Endothelial cell of umbilical vein (primary cell): ENCODE results near the gene KCNMA1. TPM values are rescaled to one million over a fixed set of nuclear protein-coding genes. Genes with fewer than 3 reads are reported as not detected.

Experiments
- BruUV-seq: library from RNA; stranded (reverse); fragments of 400-500 nt; replicated peaks from 2 replicates; lab custom pipeline; 2021; lab: Mats Ljungman, UMichigan
- CTCF ChIA-PET: fragments of 300-600, 350-600 bp; sonication (Branson Sonifier 250); formaldehyde crosslinking; loops from one replicate; lab custom pipeline; 2021; ENCODE audit warnings: antibody characterized with exemption, inconsistent platforms; lab: Charles Lee
- POLR2A ChIA-PET: fragments of 300-600, 350-600 bp; sonication (Branson Sonifier 250); formaldehyde crosslinking; loops from one replicate; lab custom pipeline; 2021; ENCODE audit warnings: antibody characterized with exemption, inconsistent platforms; lab: Charles Lee
- DNase-seq: peaks from one replicate; pipeline ENCODE4 v3.0.0-alpha.2; 2011; ENCODE audit warnings: low read depth, low spot score
- FAIRE-seq: peaks from 2 replicates; lab custom pipeline; 2011; peaks lifted over from hg19 to GRCh38; lab: Jason Lieb, UNC
- H2AFZ ChIP-seq: 2 replicates; pipeline ENCODE4 v1.6.0; 2012; ENCODE audit warnings: low read depth, low read length, control low read depth, inconsistent platforms
- H3K27ac ChIP-seq: 2 replicates; pipeline ENCODE4 v1.5.1; 2011; ENCODE audit warnings: low read depth, mild to moderate bottlenecking, control low read depth, low read length, moderate library complexity; ENCODE audit not compliant: insufficient read depth
- H3K27me3 ChIP-seq, 2 experiments: 2 replicates each; pipeline versions ENCODE4 v1.6.0 to v1.6.1; 2011; ENCODE audit warnings: low read length in 2 of 2, mixed read lengths in 1 of 2; ENCODE audit not compliant: control insufficient read depth in 2 of 2, insufficient read depth in 2 of 2
- H3K36me3 ChIP-seq, 2 experiments: 2 replicates in 1 of 2; 3 replicates in 1 of 2; pipeline ENCODE4 v1.5.1; 2011; ENCODE audit warnings: low read length in 2 of 2, mild to moderate bottlenecking in 1 of 2, moderate library complexity in 1 of 2; ENCODE audit not compliant: control insufficient read depth in 2 of 2, insufficient read depth in 2 of 2; ENCODE audit errors: extremely low read depth in 1 of 2
- H3K4me1 ChIP-seq: 3 replicates; pipeline ENCODE4 v1.5.1; 2011; ENCODE audit warnings: mild to moderate bottlenecking, low read length; ENCODE audit not compliant: control insufficient read depth, insufficient read depth; ENCODE audit errors: extremely low read depth
- H3K4me2 ChIP-seq: 2 replicates; pipeline ENCODE4 v1.6.1; 2011; ENCODE audit warnings: low read length, control low read depth, mixed read lengths; ENCODE audit not compliant: insufficient read depth
- H3K4me3 ChIP-seq, 3 experiments: fragments of 200-600 bp in 1 of 3; sonication (generic), shearing (Covaris generic) in 1 of 3; replicated peaks in 1 of 3; 2 replicates each; pipeline ENCODE4 v1.5.1; 2011 to 2016; ENCODE audit warnings: control low read depth in 3 of 3, low read length in 3 of 3, mild to moderate bottlenecking in 2 of 3, inconsistent platforms in 1 of 3, low read depth in 1 of 3, moderate library complexity in 1 of 3; ENCODE audit not compliant: insufficient read depth in 1 of 3
- H3K79me2 ChIP-seq: 2 replicates; pipeline ENCODE4 v1.6.0; 2012; ENCODE audit warnings: low read length, inconsistent platforms; ENCODE audit not compliant: control insufficient read depth, insufficient read depth
- H3K9ac ChIP-seq: replicated peaks from 2 replicates; pipeline ENCODE3; 2011; ENCODE audit warnings: low read length, control low read depth; ENCODE audit not compliant: insufficient read depth; ENCODE audit errors: extremely low read depth
- H3K9me1 ChIP-seq: replicated peaks from 3 replicates; pipeline ENCODE4 v1.6.0; 2011; ENCODE audit warnings: mild to moderate bottlenecking, low read length; ENCODE audit not compliant: control insufficient read depth, insufficient read depth; ENCODE audit errors: extremely low read depth
- H3K9me3 ChIP-seq: replicated peaks from 2 replicates; pipeline ENCODE4 v1.5.1; 2012; ENCODE audit warnings: low read length, inconsistent platforms; ENCODE audit not compliant: control insufficient read depth, insufficient read depth
- H4K20me1 ChIP-seq: replicated peaks from 2 replicates; pipeline ENCODE3; 2011; ENCODE audit warnings: mild to moderate bottlenecking, low read length; ENCODE audit not compliant: control insufficient read depth, insufficient read depth; ENCODE audit errors: extremely low read depth
- CTCF ChIP-seq, 2 donors: IDR thresholded peaks; 1 replicate in 1 of 2; 2 replicates in 1 of 2; pipeline ENCODE4 v1.5.1; 2011; ENCODE audit warnings: low read length in 2 of 2, mild to moderate bottlenecking in 2 of 2, moderate library complexity in 2 of 2, control low read depth in 1 of 2, inconsistent platforms in 1 of 2, low read depth in 1 of 2; ENCODE audit not compliant: insufficient read depth in 1 of 2; ENCODE audit errors: extremely low read depth in 1 of 2
- EZH2 ChIP-seq: IDR thresholded peaks from 2 replicates; pipeline ENCODE4 v1.6.1; 2012; ENCODE audit warnings: borderline replicate concordance, low read depth, mild to moderate bottlenecking, moderate library complexity, low read length, inconsistent platforms; ENCODE audit not compliant: severe bottlenecking
- FOS ChIP-seq: IDR thresholded peaks from 2 replicates; pipeline ENCODE4 v1.6.1; 2011; ENCODE audit warnings: mild to moderate bottlenecking, low read length, moderate library complexity, borderline replicate concordance; ENCODE audit not compliant: insufficient read depth
- GATA2 ChIP-seq: IDR thresholded peaks from 2 replicates; pipeline ENCODE4 v1.7.0; 2011; ENCODE audit warnings: low read depth, mild to moderate bottlenecking, moderate library complexity, mixed read lengths, low read length; ENCODE audit not compliant: insufficient read length, insufficient read depth
- JUN ChIP-seq: IDR thresholded peaks from 2 replicates; pipeline ENCODE4 v1.6.1; 2011; ENCODE audit warnings: borderline replicate concordance, low read depth; ENCODE audit not compliant: insufficient read length, insufficient read depth
- MAX ChIP-seq: IDR thresholded peaks from 2 replicates; pipeline ENCODE4 v1.6.1; 2011; ENCODE audit not compliant: insufficient read depth, insufficient read length
- MYC ChIP-seq: IDR thresholded peaks from one replicate; pipeline ENCODE4 v1.6.1; 2011; ENCODE audit warnings: mild to moderate bottlenecking, low read depth, low read length
- POLR2A ChIP-seq: IDR thresholded peaks from 2 replicates; pipeline ENCODE4 v1.6.1; 2012; ENCODE audit warnings: low read depth, mild to moderate bottlenecking, control low read depth, low read length
- POLR2AphosphoS5 ChIP-seq: IDR thresholded peaks from 2 replicates; pipeline ENCODE4 v1.6.1; 2012; ENCODE audit warnings: low read depth, mild to moderate bottlenecking, control low read depth, low read length, moderate library complexity; ENCODE audit not compliant: insufficient read depth
- dilution Hi-C: fragments of 300-500 bp; cut with MboI; formaldehyde crosslinking; loops from one replicate; pipeline ENCODE4 v1.15.0; 2019; ENCODE audit warnings: low sequenced_read_pairs; ENCODE audit not compliant: extremely low pct_ligation_motif_present
- intact Hi-C: fragments of 100-400 bp; cut with micrococcal nuclease; formaldehyde crosslinking; loops from one replicate; pipeline ENCODE4 v1.10.0; 2022
- polyA plus RNA-seq, 4 experiments: library from polyadenylated mRNA; depleted of rRNA in 3 of 4; stranded (reverse) in 3 of 4; unstranded in 1 of 4; fragments of >200 nt; gene quantifications; 2 replicates each; pipeline versions ENCODE4 v1.2.1 to v1.2.3, GENCODE V29; 2011 to 2012; ENCODE audit warnings: missing spikeins in 1 of 4
- total RNA-seq: library from RNA; stranded (reverse); gene quantifications from 2 replicates; pipeline ENCODE4 v1.2.3, GENCODE V29; 2021

KCNMA1 gene
- total and polyA plus RNA-seq, 2 donors (not counting 3 experiments of a cell fraction or from before 2014, with no cell fraction given), result 0.10 to 0.82 TPM

- POLR2A ChIA-PET, result no interaction called here
- H3K9ac ChIP-seq, result no peak overlapping the region
- no peak overlapping the region for H3K4me2 ChIP-seq
- no peak overlapping the region for H3K4me3 ChIP-seq
- no peaks in the 10 kb centered on the region for H3K27me3 ChIP-seq
- CTCF ChIA-PET, result interaction anchor here (1.2 kb wide), 1 partner anchor 241 kb away, joined by 3 read pairs; no protein-coding TSS in a partner anchor
- no peak for TF ChIP-seq FOS
- no peak for TF ChIP-seq MAX
- TF ChIP-seq CTCF (IDR thresholded peaks at IDR 0.05; ENCODE audit: extremely low read depth in 1 of 2, insufficient read depth in 1 of 2, low read depth in 1 of 2, low read length in 2 of 2), result no peak
- no peak for TF ChIP-seq POLR2AphosphoS5
- no peak for TF ChIP-seq MYC
- TF ChIP-seq GATA2, result no peak
- no peak for TF ChIP-seq EZH2
- TF ChIP-seq POLR2A, result no peak
- no peak for TF ChIP-seq JUN
- no peaks in the 10 kb centered on the region for H3K36me3 ChIP-seq
- H2AFZ ChIP-seq, result no peak overlapping the region
- no peaks in the 10 kb centered on the region for H3K9me3 ChIP-seq
- H4K20me1 ChIP-seq, result no peaks in the 10 kb centered on the region
- H3K9me1 ChIP-seq, result no peaks in the 10 kb centered on the region
- no peak for DNase-seq
- dilution Hi-C loops, result no loop called here
- H3K79me2 ChIP-seq, result no peaks in the 10 kb centered on the region
- intact Hi-C loops, result no loop called here
- no peak overlapping the region for H3K27ac ChIP-seq
- FAIRE-seq, result no peak
- BruUV-seq, result no TSS peak
- no peaks in the 10 kb centered on the region for H3K4me1 ChIP-seq
These were observed 237.6 kb downstream of the KCNMA1 start for GRCh38 chr10:77400033-77400432.
